ENCODE data around the gene ASIC3. TPM values are rescaled to one million over a fixed set of nuclear protein-coding genes. Genes with fewer than 3 reads are reported as not detected.
A peak's percentile ranks its signal among the peaks of the same experiment; 100 is the strongest.

The ASIC3 gene
- total and polyA plus RNA-seq, 2 donors (not counting 3 experiments of a cell fraction or from before 2014, with no cell fraction given) = 0.69 to 0.70 TPM

DNA sequence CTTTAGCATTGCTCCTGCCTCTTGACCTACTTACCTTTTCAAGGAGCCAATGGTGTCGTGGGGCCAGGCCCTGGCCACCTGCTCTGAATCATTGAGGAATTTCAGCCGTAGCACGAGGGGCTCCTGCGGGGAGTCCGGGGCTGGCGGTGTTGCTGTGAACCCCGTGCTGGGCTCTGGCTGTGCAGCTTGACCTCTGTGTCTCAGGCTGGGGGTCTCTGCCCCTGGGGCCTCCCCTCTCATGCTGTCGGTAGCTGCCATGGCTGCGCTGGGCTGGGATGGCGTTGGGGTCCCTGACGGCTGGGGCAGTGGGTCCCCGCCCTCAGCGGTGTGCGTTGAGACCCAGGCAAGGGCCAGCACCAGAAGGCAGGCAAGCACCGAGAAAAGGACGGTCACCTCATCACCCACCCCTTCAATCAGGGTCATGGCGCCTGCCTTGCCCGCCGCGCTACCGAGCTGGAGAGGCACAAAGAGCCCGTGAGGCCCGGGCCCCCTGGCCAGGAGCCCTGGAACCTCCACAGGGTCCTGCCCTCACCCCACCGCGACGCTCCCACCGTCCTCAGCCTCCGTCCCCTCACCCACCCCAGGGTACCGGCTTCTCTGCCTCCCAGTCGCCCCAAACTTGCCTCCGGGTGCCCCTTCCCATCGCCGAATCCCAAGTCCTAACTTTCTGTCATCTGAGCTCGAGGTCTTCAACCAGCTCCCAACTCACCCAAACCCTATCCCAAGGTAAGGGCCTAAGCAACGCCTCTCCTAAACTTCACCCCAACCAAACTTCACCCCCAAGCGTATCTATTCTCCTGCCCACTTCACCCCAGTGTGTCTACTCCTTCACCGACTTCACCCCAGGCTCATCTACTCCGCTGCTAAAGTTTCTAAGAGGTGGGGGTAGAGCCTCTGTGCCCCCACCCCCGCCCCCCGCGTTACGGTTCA, 34.1 kb downstream of the ASIC3 start:
- Histone ChIP-seq H3K4me1 (ENCODE audit: control insufficient read depth, extremely low read depth, insufficient read depth, low read length) (peaks cover 42% of the 10 kb centered on the region), H3K9ac (replicated peaks; ENCODE audit: extremely low read depth, insufficient read depth, low read length) (peak overlapping the region; percentile 35), H3K36me3 (ENCODE audit: control insufficient read depth in 2 of 2, extremely low read depth in 1 of 2, insufficient read depth in 2 of 2, low read length in 2 of 2) (no peaks in the 10 kb centered on the region), H3K4me3 (replicated peaks in 1 of 3; ENCODE audit: insufficient read depth in 1 of 3, low read depth in 1 of 3, low read length in 3 of 3) (peak overlapping the region; percentile 48 to 76 (median 62)), H3K27ac (ENCODE audit: insufficient read depth, low read depth, low read length) (peak overlapping the region; percentile 45), H2AFZ (ENCODE audit: low read depth, low read length) (peak overlapping the region; percentile 85), H3K4me2 (ENCODE audit: insufficient read depth, low read length) (peak overlapping the region; percentile 71), H3K27me3 (ENCODE audit: control insufficient read depth in 2 of 2, insufficient read depth in 2 of 2, low read length in 2 of 2) (no peaks in the 10 kb centered on the region), H3K9me3 (replicated peaks; ENCODE audit: control insufficient read depth, insufficient read depth, low read length) (no peaks in the 10 kb centered on the region), H3K79me2 (ENCODE audit: control insufficient read depth, insufficient read depth, low read length) (peaks cover 35% of the 10 kb centered on the region), H3K9me1 (replicated peaks; ENCODE audit: control insufficient read depth, extremely low read depth, insufficient read depth, low read length) (no peaks in the 10 kb centered on the region), H4K20me1 (replicated peaks; ENCODE audit: control insufficient read depth, extremely low read depth, insufficient read depth, low read length) (no peaks in the 10 kb centered on the region)
- TF ChIP-seq GATA2 (IDR thresholded peaks at IDR 0.05; ENCODE audit: insufficient read depth, insufficient read length, low read depth, low read length) (no peak), MYC (IDR thresholded peaks at IDR 0.05; ENCODE audit: low read depth, low read length) (no peak), JUN (IDR thresholded peaks at IDR 0.05; ENCODE audit: borderline replicate concordance, insufficient read depth, insufficient read length, low read depth) (no peak), FOS (IDR thresholded peaks at IDR 0.05; ENCODE audit: borderline replicate concordance, insufficient read depth, low read length) (no peak), POLR2A (IDR thresholded peaks at IDR 0.05; ENCODE audit: low read depth, low read length) (no peak), POLR2AphosphoS5 (IDR thresholded peaks at IDR 0.05; ENCODE audit: insufficient read depth, low read depth, low read length) (no peak), EZH2 (IDR thresholded peaks at IDR 0.05; ENCODE audit: borderline replicate concordance, low read depth, low read length, severe bottlenecking) (no peak)
- TF ChIP-seq, protein P1, sequence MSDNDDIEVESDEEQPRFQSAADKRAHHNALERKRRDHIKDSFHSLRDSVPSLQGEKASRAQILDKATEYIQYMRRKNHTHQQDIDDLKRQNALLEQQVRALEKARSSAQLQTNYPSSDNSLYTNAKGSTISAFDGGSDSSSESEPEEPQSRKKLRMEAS (IDR thresholded peaks at IDR 0.05; ENCODE audit: insufficient read depth, insufficient read length) = no peak
- TF ChIP-seq, protein P2, sequence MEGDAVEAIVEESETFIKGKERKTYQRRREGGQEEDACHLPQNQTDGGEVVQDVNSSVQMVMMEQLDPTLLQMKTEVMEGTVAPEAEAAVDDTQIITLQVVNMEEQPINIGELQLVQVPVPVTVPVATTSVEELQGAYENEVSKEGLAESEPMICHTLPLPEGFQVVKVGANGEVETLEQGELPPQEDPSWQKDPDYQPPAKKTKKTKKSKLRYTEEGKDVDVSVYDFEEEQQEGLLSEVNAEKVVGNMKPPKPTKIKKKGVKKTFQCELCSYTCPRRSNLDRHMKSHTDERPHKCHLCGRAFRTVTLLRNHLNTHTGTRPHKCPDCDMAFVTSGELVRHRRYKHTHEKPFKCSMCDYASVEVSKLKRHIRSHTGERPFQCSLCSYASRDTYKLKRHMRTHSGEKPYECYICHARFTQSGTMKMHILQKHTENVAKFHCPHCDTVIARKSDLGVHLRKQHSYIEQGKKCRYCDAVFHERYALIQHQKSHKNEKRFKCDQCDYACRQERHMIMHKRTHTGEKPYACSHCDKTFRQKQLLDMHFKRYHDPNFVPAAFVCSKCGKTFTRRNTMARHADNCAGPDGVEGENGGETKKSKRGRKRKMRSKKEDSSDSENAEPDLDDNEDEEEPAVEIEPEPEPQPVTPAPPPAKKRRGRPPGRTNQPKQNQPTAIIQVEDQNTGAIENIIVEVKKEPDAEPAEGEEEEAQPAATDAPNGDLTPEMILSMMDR (IDR thresholded peaks at IDR 0.05; ENCODE audit: extremely low read depth in 1 of 2, insufficient read depth in 1 of 2, low read depth in 1 of 2, low read length in 2 of 2) = no peak
- dilution Hi-C loops (cut with MboI; ENCODE audit: extremely low pct_ligation_motif_present, low sequenced_read_pairs) (no loop called here), intact Hi-C loops (cut with micrococcal nuclease) (no loop called here)
- FAIRE-seq (no peak), DNase-seq (ENCODE audit: low read depth, low spot score) (no peak)
- CTCF ChIA-PET = interaction anchor here (0.6 to 1.0 kb wide), 2 partner anchors 41 to 272 kb away, joined by 3 read pairs; no protein-coding TSS in a partner anchor
- POLR2A ChIA-PET = interaction anchor here (0.6 kb wide), 1 partner anchor 51 kb away, joined by 4 read pairs; no protein-coding TSS in a partner anchor
- no TSS peak for BruUV-seq (replicated peaks)

All from endothelial cell of umbilical vein (primary cell).